ENCODE data around the gene C5orf46. TPM values are rescaled to one million over a fixed set of nuclear protein-coding genes. Genes with fewer than 3 reads are reported as not detected.
"Not testable (repeated sequence)": the region's sequence is repeated elsewhere in the genome, so short reads cannot be mapped to it uniquely, and the experiment has no call there.

C5orf46 gene
- total RNA-seq, 2 experiments from 2014 or later, result not detected

GRCh38 chr5:147887026-147887627, 19.2 kb downstream of the C5orf46 start:
- intact Hi-C loops (cut with micrococcal nuclease), result loop anchor here (1.0 to 5.0 kb wide), 2 partner anchors 48 to 235 kb away; no protein-coding TSS in a partner anchor
- CTCF ChIA-PET, result no interaction called here

GRCh38 chr5:147882586-147883313, 23.6 kb downstream of the C5orf46 start:
- intact Hi-C loops (cut with micrococcal nuclease), result no loop called here
- H3K4me1 Mint-ChIP-seq (ENCODE audit: low read depth), result no peaks in the 10 kb centered on the region
- peaks cover 14% of the 10 kb centered on the region for H3K27me3 Mint-ChIP-seq (ENCODE audit: low read depth)
- no peak for DNase-seq
- no peak overlapping the region for H3K4me3 Mint-ChIP-seq
- no peak overlapping the region for H3K27ac Mint-ChIP-seq
- CTCF ChIA-PET, result no interaction called here
- H3K36me3 Mint-ChIP-seq (ENCODE audit: low read depth), result no peaks in the 10 kb centered on the region
- H3K9me3 Mint-ChIP-seq, result no peaks in the 10 kb centered on the region

More at GRCh38 chr5:147887026-147887627, 19.2 kb downstream of the C5orf46 start:
- Mint-ChIP-seq H3K4me3 (no peak overlapping the region), H3K9me3 (no peaks in the 10 kb centered on the region), H3K4me1 (ENCODE audit: low read depth) (no peaks in the 10 kb centered on the region), H3K27ac (no peak overlapping the region), H3K27me3 (ENCODE audit: low read depth) (peaks cover 8% of the 10 kb centered on the region), H3K36me3 (ENCODE audit: low read depth) (no peaks in the 10 kb centered on the region)
- DNase-seq, result no peak

GRCh38 chr5:147880487-147880886, 25.9 kb downstream of the C5orf46 start:
- CTCF ChIA-PET, result interaction anchor here (1.3 kb wide), 1 partner anchor 23 kb away, joined by 3 read pairs; no protein-coding TSS in a partner anchor
- intact Hi-C loops (cut with micrococcal nuclease), result no loop called here
- Mint-ChIP-seq H3K4me1 (ENCODE audit: low read depth) (no peaks in the 10 kb centered on the region), H3K4me3 (no peak overlapping the region), H3K27ac (no peak overlapping the region), H3K9me3 (no peaks in the 10 kb centered on the region), H3K27me3 (ENCODE audit: low read depth) (peaks cover 14% of the 10 kb centered on the region), H3K36me3 (ENCODE audit: low read depth) (no peaks in the 10 kb centered on the region)
- no peak for DNase-seq

DNA sequence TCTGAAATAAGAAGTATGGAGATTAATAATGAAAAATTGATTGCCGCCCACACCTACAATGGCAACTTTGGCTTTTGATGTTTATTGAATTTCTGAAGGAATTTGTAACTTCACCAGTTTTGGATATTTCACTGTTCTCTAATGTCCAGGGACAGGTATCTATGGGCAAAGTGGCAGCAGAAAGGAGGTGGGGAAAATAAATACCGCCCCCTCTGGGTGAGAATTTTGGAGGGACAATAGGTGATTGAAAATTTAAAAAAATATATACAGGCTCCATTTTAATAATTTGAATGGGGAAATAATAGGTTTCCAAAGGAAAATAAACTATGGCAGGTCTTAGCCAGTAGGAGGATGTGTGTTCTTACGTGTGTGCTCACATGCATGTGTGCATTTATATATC, 26.6 kb downstream of the C5orf46 start:
- intact Hi-C loops (cut with micrococcal nuclease), result no loop called here
- no peak for DNase-seq
- CTCF ChIA-PET, result interaction anchor here (1.3 kb wide), 1 partner anchor 22 kb away, joined by 3 read pairs; no protein-coding TSS in a partner anchor
- Mint-ChIP-seq H3K4me3 (no peak overlapping the region), H3K27me3 (ENCODE audit: low read depth) (peaks cover 8% of the 10 kb centered on the region), H3K36me3 (ENCODE audit: low read depth) (no peaks in the 10 kb centered on the region), H3K4me1 (ENCODE audit: low read depth) (no peaks in the 10 kb centered on the region), H3K27ac (no peak overlapping the region), H3K9me3 (no peaks in the 10 kb centered on the region)

GRCh38 chr5:147878066-147878759, 28.1 kb downstream of the C5orf46 start, which contains the start of gene SCGB3A2:
Gene SCGB3A2 (plus strand): TSS chr5:147878711. CDS start chr5:147878804, 93 bp downstream.
- intact Hi-C loops (cut with micrococcal nuclease), result no loop called here
- Mint-ChIP-seq H3K9me3 (peaks cover 2% of the 10 kb centered on the region), H3K27me3 (ENCODE audit: low read depth) (peaks cover 8% of the 10 kb centered on the region), H3K4me1 (ENCODE audit: low read depth) (no peaks in the 10 kb centered on the region), H3K27ac (no peak within 1 kb of the TSS), H3K4me3 (no peak within 1 kb of the TSS), H3K36me3 (ENCODE audit: low read depth) (no peaks in the 10 kb centered on the region)
- DNase-seq, result no peak
- CTCF ChIA-PET, result no interaction called here

DNA sequence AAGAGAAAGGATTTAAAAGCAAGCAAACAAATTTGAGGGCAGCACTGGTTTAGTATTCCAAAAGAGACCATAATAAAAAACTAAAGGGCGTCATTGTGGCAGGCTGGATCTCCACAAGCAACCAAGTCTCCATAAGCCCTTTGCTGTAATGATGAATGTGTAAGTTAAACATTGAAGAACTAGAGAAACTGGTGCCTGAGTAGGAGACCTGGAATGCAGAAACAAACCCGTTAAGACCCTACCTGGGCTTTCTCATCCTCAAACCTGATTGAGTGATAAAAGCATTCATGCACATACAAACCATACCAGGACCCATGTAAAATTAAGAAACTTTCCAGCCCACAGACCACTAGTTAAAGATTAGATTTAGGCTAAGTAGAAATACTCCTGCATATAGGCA, 29.7 kb downstream of the C5orf46 start:
- CTCF ChIA-PET, result no interaction called here
- no peak for DNase-seq
- H3K36me3 Mint-ChIP-seq (ENCODE audit: low read depth), result no peaks in the 10 kb centered on the region
- H3K27me3 Mint-ChIP-seq (ENCODE audit: low read depth), result peaks cover 7% of the 10 kb centered on the region
- H3K27ac Mint-ChIP-seq, result no peak overlapping the region
- intact Hi-C loops (cut with micrococcal nuclease), result no loop called here
- no peaks in the 10 kb centered on the region for H3K4me1 Mint-ChIP-seq (ENCODE audit: low read depth)
- no peak overlapping the region for H3K4me3 Mint-ChIP-seq
- peaks cover 2% of the 10 kb centered on the region for H3K9me3 Mint-ChIP-seq

- Mint-ChIP-seq H3K4me3 (no peak overlapping the region), H3K27ac (no peak overlapping the region), H3K27me3 (ENCODE audit: low read depth) (peaks cover 7% of the 10 kb centered on the region), H3K4me1 (ENCODE audit: low read depth) (no peaks in the 10 kb centered on the region), H3K36me3 (ENCODE audit: low read depth) (no peaks in the 10 kb centered on the region), H3K9me3 (peaks cover 2% of the 10 kb centered on the region)
- CTCF ChIA-PET, result no interaction called here
- intact Hi-C loops (cut with micrococcal nuclease), result no loop called here
- DNase-seq, result no peak
Observed at GRCh38 chr5:147876141-147876540, 30.2 kb downstream of the C5orf46 start.

DNA sequence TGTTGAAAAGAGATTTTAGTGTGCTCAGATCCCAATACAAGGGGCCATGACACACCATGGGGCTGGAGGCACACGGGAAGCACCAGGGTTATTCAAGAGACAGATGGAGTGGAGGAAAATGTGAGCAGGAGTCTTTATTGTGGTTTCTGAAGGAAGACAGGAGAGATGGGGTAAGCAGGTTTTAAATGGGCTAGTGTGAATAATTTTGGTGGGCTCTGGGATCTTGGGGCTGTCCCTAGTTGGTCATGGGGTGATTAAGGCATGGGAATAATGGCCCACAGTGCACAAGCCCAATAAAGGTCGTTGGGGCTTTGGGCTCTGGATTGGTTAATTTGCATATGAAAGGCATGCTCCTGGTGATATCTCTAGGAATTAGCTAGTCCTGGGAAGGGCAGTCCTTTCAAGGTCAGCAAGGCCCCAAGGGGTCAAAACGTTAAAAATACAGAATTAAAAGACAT, 31.4 kb downstream of the C5orf46 start:
- intact Hi-C loops (cut with micrococcal nuclease), result no loop called here
- peaks cover 2% of the 10 kb centered on the region for H3K9me3 Mint-ChIP-seq
- H3K27me3 Mint-ChIP-seq (ENCODE audit: low read depth), result peaks cover 2% of the 10 kb centered on the region
- H3K4me1 Mint-ChIP-seq (ENCODE audit: low read depth), result no peaks in the 10 kb centered on the region
- CTCF ChIA-PET, result no interaction called here
- H3K4me3 Mint-ChIP-seq, result no peak overlapping the region
- H3K36me3 Mint-ChIP-seq (ENCODE audit: low read depth), result no peaks in the 10 kb centered on the region
- DNase-seq, result no peak
- H3K27ac Mint-ChIP-seq, result no peak overlapping the region

DNA sequence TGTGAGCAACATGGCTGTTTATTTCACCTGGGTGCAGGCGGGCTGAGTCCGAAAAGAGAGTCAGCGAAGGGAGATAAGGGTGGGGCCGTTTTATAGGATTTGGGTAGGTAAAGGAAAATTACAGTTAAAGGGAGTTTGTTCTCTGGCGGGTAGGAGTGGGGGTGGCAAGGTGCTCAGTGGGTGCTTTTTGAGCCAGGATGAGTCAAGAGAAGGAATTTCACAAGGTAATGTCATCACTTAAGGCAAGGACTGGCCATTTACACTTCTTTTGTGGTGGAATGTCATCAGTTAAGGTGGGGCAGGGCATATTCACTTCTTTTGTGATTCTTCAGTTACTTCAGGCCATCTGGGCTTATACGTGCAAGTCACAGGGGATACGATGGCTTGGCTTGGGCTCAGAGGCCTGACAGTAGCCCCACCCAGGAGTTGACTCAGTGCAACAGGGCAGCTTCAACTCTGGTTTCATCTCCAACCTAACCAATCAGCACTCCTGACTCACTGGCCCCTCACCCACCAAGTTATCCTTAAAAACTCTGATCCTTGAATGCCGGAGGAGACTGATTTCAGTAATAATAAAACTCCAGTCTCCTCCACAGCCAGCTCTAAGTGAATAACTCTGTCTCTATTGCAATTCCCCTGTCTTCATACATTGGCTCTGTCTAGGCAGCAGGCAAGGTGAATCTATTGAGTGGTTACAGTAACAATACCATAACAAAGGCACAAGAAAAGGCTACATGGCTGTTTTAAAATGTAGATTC, 32.0 kb downstream of the C5orf46 start:
- CTCF ChIA-PET; H3K9me3 Mint-ChIP-seq; DNase-seq; H3K4me1 Mint-ChIP-seq (ENCODE audit: low read depth); H3K27ac Mint-ChIP-seq; H3K27me3 Mint-ChIP-seq (ENCODE audit: low read depth); H3K36me3 Mint-ChIP-seq (ENCODE audit: low read depth); intact Hi-C loops (cut with micrococcal nuclease); H3K4me3 Mint-ChIP-seq: not testable (repeated sequence)

GRCh38 chr5:147872744-147873435, 33.4 kb downstream of the C5orf46 start:
- H3K4me3 Mint-ChIP-seq; DNase-seq; intact Hi-C loops (cut with micrococcal nuclease); H3K9me3 Mint-ChIP-seq; H3K27me3 Mint-ChIP-seq (ENCODE audit: low read depth); H3K36me3 Mint-ChIP-seq (ENCODE audit: low read depth); H3K27ac Mint-ChIP-seq; H3K4me1 Mint-ChIP-seq (ENCODE audit: low read depth): not testable (repeated sequence)
- CTCF ChIA-PET, result interaction anchor here (0.7 kb wide), 1 partner anchor 15 kb away, joined by 3 read pairs; no protein-coding TSS in a partner anchor

GRCh38 chr5:147871980-147872549, 34.3 kb downstream of the C5orf46 start:
- intact Hi-C loops (cut with micrococcal nuclease); H3K4me1 Mint-ChIP-seq (ENCODE audit: low read depth); H3K27me3 Mint-ChIP-seq (ENCODE audit: low read depth); H3K36me3 Mint-ChIP-seq (ENCODE audit: low read depth); H3K4me3 Mint-ChIP-seq; H3K9me3 Mint-ChIP-seq; DNase-seq; CTCF ChIA-PET; H3K27ac Mint-ChIP-seq: not testable (repeated sequence)

All from activated naive CD4-positive, alpha-beta T cell treated with anti-CD3 and anti-CD28 coated beads for 36 hours (primary cell).